Measurements from ENCODE around the gene WIPF3.

DNA sequence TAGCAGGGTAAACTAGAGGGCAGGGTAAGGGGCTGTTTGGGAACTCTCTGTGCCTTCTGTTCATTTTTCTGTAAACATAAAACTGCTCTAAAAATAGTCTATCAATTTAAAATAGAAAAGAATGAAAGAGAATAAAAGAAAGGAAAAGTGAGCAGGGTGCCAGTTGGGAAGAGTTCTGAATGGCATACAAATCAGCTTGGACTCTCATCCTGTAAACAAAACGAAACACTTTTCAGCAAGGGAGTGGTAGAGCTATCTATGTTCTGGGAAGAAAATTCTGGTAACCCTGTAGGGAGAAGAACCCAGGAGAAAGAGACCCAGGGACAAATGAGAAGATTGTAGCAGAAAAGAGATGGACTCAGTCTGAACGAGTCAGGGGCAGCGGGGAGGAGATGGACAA lies 158.7 kb downstream of the WIPF3 start:
- TF ChIP-seq CTCF (conservative IDR thresholded peaks at IDR 0.05; ENCODE audit: low read length) (no peak), EZH2phosphoT487 (IDR thresholded peaks at IDR 0.05; ENCODE audit: borderline replicate concordance) (no peak)

All from Loucy (cell line).